Activated T-cell treated with anti-CD3 and anti-CD28 coated beads, Interleukin-2, amount 50 U/mL, for 24 hours (primary cell): ENCODE measurements around the gene MAGI1.

ENCODE experiments used
- DNase-seq: peaks from one replicate; pipeline ENCODE4 v3.0.0-alpha.2; 2020
- H3K27ac Mint-ChIP-seq: 2 replicates; pipeline ENCODE4 v1.8.0; 2020; ENCODE audit warnings: mild to moderate bottlenecking, mixed read lengths
- H3K27me3 Mint-ChIP-seq: 2 replicates; pipeline ENCODE4 v1.8.0; 2020; ENCODE audit warnings: mixed read lengths
- H3K36me3 Mint-ChIP-seq: 2 replicates; pipeline ENCODE4 v1.8.0; 2020; ENCODE audit warnings: low read depth, mixed read lengths
- H3K4me1 Mint-ChIP-seq: 2 replicates; pipeline ENCODE4 v1.8.0; 2020; ENCODE audit warnings: low read depth, mixed read lengths
- H3K4me3 Mint-ChIP-seq: 2 replicates; pipeline ENCODE4 v1.8.0; 2020; ENCODE audit warnings: mild to moderate bottlenecking, moderate library complexity, mixed read lengths
- H3K9me3 Mint-ChIP-seq: 2 replicates; pipeline ENCODE4 v1.8.0; 2020; ENCODE audit warnings: mixed read lengths

MAGI1 gene

DNA sequence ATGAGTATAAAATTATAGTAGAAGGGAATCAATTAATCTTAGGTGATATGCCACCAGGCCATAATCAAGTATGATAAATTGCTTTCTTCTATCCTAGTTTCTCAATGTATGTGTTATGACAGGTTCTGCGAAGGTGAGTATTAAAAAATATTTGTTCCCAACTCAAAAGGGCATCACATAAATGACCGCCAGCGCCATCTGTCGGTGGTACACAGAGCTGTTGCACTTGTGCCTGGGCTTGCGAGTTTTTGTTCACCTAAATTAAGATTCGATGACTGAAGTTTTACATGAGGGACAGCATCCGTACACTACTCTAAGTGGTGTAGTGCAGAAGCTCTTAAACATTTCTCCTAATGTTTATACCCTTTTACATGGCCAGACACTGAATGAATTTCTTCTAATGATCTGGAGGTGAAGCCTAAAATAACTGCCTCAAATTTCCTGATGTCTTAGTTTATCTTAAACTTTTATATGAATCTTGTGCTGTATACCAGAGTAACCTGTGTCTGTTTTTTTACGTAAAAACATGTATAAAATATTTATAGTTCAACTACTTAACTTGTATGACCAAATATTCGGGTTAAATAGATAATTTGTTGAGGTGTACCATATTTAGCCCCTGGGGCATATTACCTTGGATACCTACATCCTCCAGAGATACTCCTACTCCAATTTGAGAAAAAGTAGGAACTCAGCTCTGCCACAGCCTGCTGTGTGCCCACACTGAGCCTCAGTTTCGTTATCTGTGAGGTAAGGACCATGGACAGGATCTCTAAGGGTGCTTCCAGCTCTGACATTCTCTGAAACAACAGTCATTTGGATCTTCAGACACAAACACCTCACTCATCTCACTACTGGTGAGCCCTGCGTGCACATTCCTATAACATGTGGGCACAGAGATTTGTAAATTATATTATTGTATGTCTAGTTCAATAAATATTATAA lies 365.6 kb downstream of the MAGI1 start:
- Mint-ChIP-seq H3K27me3 (no peaks in the 10 kb centered on the region), H3K4me3 (no peak overlapping the region), H3K9me3 (no peaks in the 10 kb centered on the region), H3K4me1 (no peaks in the 10 kb centered on the region), H3K36me3 (no peaks in the 10 kb centered on the region), H3K27ac (no peak overlapping the region)
- DNase-seq: no peak

DNA sequence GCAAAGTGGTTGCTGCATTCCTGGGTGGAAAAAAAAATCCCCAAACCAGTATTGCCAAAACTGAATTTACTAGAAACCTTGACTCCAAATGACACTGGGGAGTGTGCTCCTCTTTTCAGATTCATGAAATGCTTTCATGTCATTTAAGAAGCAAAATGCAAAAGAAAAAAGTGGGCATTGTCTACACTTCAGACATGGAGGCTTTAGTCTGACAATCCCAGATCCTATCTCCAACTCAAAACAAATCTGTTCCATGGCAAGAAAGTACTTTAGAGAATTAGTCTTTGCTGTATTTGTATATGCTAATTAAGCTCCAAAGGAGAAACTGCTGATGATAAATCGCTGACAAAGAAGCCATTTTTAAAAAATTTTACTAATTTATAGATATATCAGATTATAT lies 366.7 kb downstream of the MAGI1 start:
- H3K27ac Mint-ChIP-seq: no peak overlapping the region
- H3K9me3 Mint-ChIP-seq: no peaks in the 10 kb centered on the region
- H3K27me3 Mint-ChIP-seq: no peaks in the 10 kb centered on the region
- H3K4me1 Mint-ChIP-seq: no peaks in the 10 kb centered on the region
- no peaks in the 10 kb centered on the region for H3K36me3 Mint-ChIP-seq
- no peak for DNase-seq
- no peak overlapping the region for H3K4me3 Mint-ChIP-seq

DNA sequence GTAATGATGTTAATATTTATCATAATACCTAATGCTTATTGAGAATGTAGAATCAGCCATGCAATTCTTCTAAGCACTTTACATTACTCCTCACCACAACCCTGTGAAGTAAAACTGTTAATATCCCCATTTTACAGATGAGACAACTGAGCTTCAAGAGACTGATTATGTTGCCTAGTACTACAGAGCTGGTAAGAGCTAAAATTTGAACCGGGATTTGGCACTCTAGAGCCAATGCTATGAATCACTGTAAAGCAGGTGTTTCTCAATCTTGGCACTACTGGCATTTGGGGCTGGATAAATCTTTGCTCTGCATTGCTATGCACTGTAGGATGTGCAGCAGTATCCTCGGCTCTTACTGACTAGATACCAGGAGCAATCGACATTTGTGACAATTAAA lies 367.7 kb downstream of the MAGI1 start:
- H3K9me3 Mint-ChIP-seq: no peaks in the 10 kb centered on the region
- no peaks in the 10 kb centered on the region for H3K27me3 Mint-ChIP-seq
- H3K4me1 Mint-ChIP-seq: no peaks in the 10 kb centered on the region
- no peak overlapping the region for H3K4me3 Mint-ChIP-seq
- H3K27ac Mint-ChIP-seq: no peak overlapping the region
- DNase-seq: no peak
- H3K36me3 Mint-ChIP-seq: no peaks in the 10 kb centered on the region

DNA sequence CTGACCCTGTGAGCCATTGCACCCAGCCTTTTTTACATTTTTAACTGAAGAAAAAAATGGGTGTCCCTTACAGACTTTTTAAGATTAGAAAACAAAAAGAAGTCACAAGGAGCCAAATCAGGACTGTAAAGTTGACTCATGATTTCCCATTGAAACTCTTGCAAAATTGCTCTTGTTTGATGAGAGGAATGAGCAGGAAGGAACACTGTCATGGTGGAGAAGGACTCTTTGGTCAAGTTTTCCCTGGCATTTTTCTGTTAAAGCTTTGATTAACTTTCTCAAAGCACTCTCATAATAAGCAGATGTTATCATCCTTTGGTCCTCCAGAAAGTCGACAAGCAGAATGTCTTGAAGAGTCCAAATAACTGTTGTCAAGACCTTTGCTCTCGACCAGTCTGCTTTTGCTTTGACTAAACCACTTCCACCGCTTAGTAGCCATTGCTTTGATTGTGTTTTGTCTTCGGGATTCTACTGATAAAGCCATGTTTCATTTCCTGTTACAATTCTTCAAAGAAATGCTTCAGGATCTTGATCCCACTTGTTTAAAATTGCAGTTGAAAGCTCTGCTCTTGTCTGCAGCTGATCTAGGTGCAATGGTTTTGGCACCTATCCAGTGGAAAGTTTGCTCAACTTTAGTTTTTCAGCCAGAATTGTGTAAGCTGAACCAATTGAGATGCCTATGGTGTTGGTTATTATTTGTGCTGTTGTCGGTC lies 369.4 kb downstream of the MAGI1 start:
- Mint-ChIP-seq H3K27me3 (no peaks in the 10 kb centered on the region), H3K4me1 (no peaks in the 10 kb centered on the region), H3K9me3 (no peaks in the 10 kb centered on the region), H3K4me3 (no peak overlapping the region), H3K36me3 (no peaks in the 10 kb centered on the region), H3K27ac (no peak overlapping the region)
- DNase-seq: no peak

DNA sequence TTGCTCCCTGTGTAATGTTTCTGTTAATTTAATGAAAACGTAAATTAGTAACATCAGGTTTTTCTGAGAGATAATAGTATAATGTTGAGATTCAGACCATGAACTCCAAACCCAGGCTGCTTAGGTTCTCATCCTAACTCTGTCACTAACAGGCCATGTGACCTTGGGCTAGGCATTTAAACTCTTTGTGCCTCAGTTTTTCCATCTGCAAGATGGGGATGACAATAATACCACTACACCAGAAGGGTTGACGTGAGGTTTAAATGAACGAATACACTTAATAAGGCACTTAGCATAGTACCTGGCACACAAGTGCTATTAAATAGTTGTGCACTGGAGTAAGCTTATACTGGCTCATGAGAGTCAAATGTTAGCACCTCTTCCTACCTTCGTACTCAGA lies 370.8 kb downstream of the MAGI1 start:
- H3K36me3 Mint-ChIP-seq: no peaks in the 10 kb centered on the region
- H3K9me3 Mint-ChIP-seq: no peaks in the 10 kb centered on the region
- H3K27me3 Mint-ChIP-seq: no peaks in the 10 kb centered on the region
- DNase-seq: no peak
- H3K4me1 Mint-ChIP-seq: no peaks in the 10 kb centered on the region
- no peak overlapping the region for H3K4me3 Mint-ChIP-seq
- H3K27ac Mint-ChIP-seq: no peak overlapping the region

DNA sequence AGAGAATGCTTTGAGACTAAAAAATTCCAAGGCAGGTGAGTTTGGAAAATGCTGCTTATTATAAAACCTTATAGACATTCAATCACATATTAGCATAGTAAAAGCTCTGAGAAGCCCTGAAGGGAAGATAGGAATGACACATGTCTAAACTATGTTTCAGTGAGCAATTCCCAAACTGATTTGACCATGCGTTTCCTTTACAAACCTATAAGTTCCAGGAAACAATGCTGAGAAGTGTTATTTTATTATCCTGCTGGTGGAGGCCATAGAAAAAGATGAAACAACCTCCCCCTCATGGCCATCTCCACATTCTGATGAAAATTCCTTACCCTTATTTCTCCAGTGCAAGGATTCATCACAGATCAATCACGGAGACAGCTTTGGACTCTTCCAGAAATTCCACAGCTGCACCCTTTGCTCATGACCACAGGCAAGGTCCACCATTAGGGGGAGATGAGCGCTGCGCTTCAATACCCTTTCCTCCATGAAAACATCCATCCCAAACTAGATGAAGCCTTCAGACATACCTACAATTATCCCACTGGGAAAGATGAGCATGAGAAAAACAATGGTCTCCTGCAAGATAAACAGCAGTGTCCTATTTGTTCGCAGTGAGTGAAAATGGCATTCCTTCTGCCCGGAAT lies 372.1 kb downstream of the MAGI1 start:
- no peaks in the 10 kb centered on the region for H3K9me3 Mint-ChIP-seq
- H3K27ac Mint-ChIP-seq: no peak overlapping the region
- DNase-seq: no peak
- H3K4me1 Mint-ChIP-seq: no peaks in the 10 kb centered on the region
- H3K4me3 Mint-ChIP-seq: no peak overlapping the region
- H3K36me3 Mint-ChIP-seq: no peaks in the 10 kb centered on the region
- no peaks in the 10 kb centered on the region for H3K27me3 Mint-ChIP-seq

DNA sequence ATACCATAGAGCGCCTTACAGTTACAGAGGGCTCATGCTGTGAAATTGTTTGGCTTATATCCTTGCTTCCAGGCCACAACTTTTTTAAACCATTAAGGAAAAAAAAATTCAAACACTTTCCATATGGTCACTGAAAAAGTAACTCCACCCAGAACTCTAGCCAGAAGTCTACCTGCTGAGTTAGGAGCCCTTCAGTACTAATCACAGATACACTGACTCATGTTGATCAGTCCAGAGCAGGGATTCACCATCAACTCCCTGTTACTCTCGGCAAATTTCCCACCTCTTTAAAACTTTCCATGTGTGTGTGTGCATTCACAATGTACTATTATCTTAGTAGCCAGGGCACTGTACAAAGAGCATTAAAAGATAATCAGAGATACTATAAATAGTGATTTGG lies 372.8 kb downstream of the MAGI1 start:
- Mint-ChIP-seq H3K27ac (no peak overlapping the region), H3K27me3 (no peaks in the 10 kb centered on the region), H3K36me3 (no peaks in the 10 kb centered on the region), H3K4me3 (no peak overlapping the region), H3K9me3 (no peaks in the 10 kb centered on the region), H3K4me1 (no peaks in the 10 kb centered on the region)
- no peak for DNase-seq

DNA sequence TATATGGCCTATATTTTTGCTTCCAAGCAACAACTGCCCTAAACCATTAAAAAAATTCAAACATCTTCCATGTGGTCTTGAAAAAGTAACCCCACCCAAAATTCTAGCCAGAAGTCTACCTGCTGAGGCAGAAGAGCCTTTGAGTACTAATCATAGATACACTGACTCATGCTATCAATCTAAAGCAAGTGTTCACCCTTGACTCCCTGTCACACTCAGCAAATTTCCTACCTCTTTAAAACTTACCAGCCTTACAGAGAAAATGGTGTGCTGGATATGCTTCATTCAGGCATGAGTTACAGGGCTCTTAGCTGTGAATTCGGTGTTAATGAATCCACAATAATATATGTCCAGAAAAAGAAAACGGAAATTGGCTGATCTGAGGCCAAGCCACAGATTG lies 373.8 kb downstream of the MAGI1 start:
- Mint-ChIP-seq H3K27me3 (no peaks in the 10 kb centered on the region), H3K36me3 (no peaks in the 10 kb centered on the region), H3K9me3 (no peaks in the 10 kb centered on the region), H3K4me1 (no peaks in the 10 kb centered on the region), H3K27ac (no peak overlapping the region), H3K4me3 (no peak overlapping the region)
- no peak for DNase-seq

DNA sequence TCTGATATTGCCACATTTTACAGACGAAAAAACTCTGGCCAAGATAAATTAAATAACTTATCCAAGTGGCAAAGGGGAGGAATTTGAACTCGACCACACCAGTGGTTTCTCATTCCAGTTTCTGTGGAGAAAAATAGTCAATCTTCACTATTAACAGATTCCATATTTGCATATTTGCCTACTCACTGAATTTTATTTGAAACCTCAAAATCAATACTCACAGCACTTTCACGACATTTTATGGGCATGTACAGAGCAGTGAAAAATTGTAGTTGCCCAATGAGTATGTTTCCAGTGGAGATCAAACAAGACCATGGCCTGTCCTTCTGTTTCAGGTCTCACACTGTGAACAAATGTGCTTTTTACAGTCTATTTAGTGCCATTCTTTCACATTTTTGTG lies 374.3 kb downstream of the MAGI1 start:
- no peak for DNase-seq
- H3K4me1 Mint-ChIP-seq: no peaks in the 10 kb centered on the region

DNA sequence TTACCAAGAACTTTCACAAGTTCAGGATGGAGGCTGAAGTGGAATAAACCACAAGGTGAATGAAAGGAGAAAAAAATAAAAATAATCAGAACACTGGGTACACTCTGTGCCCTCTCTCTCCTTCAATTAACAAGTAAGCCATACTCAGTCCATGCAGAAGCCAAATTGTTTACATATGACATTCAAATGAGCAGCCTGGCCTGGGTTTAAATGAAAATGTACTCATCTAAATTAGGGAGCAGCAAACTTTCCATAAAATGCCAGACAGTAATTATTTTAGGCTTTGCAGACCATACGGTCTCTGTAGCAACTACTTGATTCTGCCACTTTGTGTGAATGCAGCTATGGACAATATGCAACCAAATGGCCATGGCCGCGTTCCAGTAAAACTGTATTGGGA lies 376.6 kb downstream of the MAGI1 start:
- no peak overlapping the region for H3K27ac Mint-ChIP-seq
- no peaks in the 10 kb centered on the region for H3K27me3 Mint-ChIP-seq

More for the DNA sequence above, 374.3 kb downstream of the MAGI1 start:
- H3K27me3 Mint-ChIP-seq: no peaks in the 10 kb centered on the region
- H3K36me3 Mint-ChIP-seq: no peaks in the 10 kb centered on the region
- H3K27ac Mint-ChIP-seq: no peak overlapping the region
- no peak overlapping the region for H3K4me3 Mint-ChIP-seq
- H3K9me3 Mint-ChIP-seq: no peaks in the 10 kb centered on the region

DNA sequence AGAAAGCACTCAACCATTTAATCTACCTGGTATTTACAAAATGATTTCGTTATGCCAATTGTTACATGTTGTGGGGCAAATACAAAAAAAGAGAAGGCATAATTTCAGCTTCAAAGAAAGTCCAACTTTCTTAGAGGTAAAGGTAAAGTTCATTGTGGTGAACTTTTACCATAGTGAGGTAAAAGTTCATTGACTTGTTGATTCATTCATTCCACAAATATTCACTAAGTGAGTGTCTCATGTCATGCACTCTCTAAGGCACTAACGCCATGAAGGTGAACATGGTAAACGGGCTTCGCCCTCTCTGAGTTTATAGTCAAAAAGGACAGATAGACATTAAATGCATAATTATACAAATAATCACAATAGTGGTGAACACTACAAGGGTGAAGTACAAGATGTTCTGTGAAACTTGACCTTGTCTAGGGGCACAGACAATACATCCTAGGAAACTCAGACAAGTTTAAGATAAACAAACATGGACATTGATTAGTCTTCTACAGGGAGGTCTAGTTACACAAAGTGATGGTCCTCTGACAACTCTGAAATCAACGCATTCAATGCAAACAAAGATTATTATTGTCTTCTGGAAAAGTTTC lies 378.6 kb downstream of the MAGI1 start:
- H3K36me3 Mint-ChIP-seq: no peaks in the 10 kb centered on the region
- H3K9me3 Mint-ChIP-seq: no peaks in the 10 kb centered on the region
- H3K27ac Mint-ChIP-seq: no peak overlapping the region
- H3K4me1 Mint-ChIP-seq: no peaks in the 10 kb centered on the region
- H3K27me3 Mint-ChIP-seq: no peaks in the 10 kb centered on the region
- no peak overlapping the region for H3K4me3 Mint-ChIP-seq
- DNase-seq: no peak

More for the DNA sequence above, 376.6 kb downstream of the MAGI1 start:
- Mint-ChIP-seq H3K9me3 (no peaks in the 10 kb centered on the region), H3K4me1 (no peaks in the 10 kb centered on the region), H3K4me3 (no peak overlapping the region), H3K36me3 (no peaks in the 10 kb centered on the region)
- DNase-seq: no peak

DNA sequence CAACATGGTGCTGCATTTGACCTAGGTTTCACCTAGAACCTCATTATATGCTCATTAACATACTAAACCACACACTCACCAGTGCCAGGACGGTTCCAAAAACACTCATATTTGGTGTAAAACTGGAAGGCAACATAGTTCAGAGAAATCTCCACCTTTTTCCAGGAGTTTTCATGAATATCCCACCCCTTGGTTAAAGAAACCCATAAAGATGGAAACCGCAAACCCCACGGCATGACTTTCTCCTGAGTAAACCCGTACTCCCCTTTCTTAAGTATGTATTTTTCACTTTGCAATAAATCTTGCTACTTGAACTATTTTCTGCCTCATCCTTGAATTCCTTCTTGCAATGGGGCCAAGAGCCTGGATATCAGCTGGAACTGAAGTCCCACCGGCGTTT lies 379.3 kb downstream of the MAGI1 start:
- Mint-ChIP-seq H3K4me3 (no peak overlapping the region), H3K27me3 (no peaks in the 10 kb centered on the region), H3K9me3 (peaks cover 2% of the 10 kb centered on the region), H3K36me3 (no peaks in the 10 kb centered on the region), H3K27ac (no peak overlapping the region), H3K4me1 (no peaks in the 10 kb centered on the region)
- no peak for DNase-seq

DNA sequence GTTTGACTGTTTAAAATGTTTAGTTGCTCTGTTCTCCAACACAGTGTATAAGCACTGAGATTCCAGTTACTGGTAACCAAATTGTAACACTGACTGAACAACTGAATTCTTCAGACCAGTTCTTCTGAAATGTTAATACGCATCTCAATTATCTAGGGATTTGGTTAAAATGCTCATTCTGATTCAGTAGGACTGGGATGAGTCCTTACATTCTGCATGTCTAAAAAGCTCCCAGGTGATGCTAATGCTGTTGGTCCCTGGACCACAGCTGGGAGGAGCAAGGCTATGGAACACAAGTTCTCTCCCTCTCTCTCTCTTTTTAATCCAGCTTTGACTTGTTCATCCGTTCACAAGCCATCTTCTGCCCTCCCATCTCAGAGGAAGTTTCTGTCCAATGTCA lies 380.3 kb downstream of the MAGI1 start:
- Mint-ChIP-seq H3K9me3 (peaks cover 4% of the 10 kb centered on the region), H3K4me1 (no peaks in the 10 kb centered on the region), H3K4me3 (no peak overlapping the region), H3K36me3 (no peaks in the 10 kb centered on the region), H3K27ac (no peak overlapping the region), H3K27me3 (no peaks in the 10 kb centered on the region)
- DNase-seq: no peak

DNA sequence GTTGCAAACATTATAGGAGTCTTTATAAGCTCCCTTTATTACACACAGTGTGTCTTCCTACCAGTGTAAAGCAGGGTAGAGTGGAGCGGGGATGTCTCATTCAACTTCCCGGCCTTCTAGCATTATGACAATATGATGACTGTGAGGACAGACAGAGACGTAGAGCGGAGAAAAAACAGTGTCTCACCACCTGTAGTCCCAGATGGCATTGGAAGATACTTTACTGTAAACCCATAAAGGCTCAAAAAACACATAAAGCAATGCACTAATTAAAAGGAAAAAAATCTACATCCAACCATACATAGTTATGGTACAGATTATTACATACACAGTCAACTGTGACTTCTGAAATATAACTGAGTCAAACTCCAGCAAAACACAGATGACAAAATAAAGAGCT lies 383.7 kb downstream of the MAGI1 start:
- peaks cover 6% of the 10 kb centered on the region for H3K9me3 Mint-ChIP-seq
- H3K4me3 Mint-ChIP-seq: no peak overlapping the region
- H3K27ac Mint-ChIP-seq: no peak overlapping the region
- H3K36me3 Mint-ChIP-seq: no peaks in the 10 kb centered on the region
- no peaks in the 10 kb centered on the region for H3K4me1 Mint-ChIP-seq
- no peaks in the 10 kb centered on the region for H3K27me3 Mint-ChIP-seq
- DNase-seq: no peak
